ENCODE results near the gene RFLNA.

Gene RFLNA

DNA sequence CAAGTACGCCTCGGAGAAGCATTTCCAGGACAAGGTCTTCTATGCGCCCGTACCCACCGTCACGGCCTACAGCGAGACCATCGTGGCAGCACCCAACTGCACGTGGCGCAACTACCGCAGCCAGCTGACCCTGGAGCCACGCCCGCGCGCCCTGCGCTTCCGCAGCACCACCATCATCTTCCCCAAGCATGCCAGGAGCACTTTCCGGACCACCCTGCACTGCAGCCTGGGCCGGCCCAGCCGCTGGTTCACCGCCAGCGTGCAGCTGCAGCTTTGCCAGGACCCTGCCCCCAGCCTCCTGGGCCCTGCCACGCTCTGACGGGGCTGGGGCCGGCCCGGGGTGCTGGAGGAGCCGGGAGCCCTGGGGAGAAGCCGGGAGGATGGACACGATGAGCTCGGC is 19.3 kb downstream of the RFLNA start:
- H3K4me3 ChIP-seq: no peak overlapping the region
- TF ChIP-seq, protein P1, sequence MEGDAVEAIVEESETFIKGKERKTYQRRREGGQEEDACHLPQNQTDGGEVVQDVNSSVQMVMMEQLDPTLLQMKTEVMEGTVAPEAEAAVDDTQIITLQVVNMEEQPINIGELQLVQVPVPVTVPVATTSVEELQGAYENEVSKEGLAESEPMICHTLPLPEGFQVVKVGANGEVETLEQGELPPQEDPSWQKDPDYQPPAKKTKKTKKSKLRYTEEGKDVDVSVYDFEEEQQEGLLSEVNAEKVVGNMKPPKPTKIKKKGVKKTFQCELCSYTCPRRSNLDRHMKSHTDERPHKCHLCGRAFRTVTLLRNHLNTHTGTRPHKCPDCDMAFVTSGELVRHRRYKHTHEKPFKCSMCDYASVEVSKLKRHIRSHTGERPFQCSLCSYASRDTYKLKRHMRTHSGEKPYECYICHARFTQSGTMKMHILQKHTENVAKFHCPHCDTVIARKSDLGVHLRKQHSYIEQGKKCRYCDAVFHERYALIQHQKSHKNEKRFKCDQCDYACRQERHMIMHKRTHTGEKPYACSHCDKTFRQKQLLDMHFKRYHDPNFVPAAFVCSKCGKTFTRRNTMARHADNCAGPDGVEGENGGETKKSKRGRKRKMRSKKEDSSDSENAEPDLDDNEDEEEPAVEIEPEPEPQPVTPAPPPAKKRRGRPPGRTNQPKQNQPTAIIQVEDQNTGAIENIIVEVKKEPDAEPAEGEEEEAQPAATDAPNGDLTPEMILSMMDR (IDR thresholded peaks at IDR 0.05): no peak
- H3K27ac ChIP-seq: no peak overlapping the region
- no peak for DNase-seq (ENCODE audit: low spot score)

DNA sequence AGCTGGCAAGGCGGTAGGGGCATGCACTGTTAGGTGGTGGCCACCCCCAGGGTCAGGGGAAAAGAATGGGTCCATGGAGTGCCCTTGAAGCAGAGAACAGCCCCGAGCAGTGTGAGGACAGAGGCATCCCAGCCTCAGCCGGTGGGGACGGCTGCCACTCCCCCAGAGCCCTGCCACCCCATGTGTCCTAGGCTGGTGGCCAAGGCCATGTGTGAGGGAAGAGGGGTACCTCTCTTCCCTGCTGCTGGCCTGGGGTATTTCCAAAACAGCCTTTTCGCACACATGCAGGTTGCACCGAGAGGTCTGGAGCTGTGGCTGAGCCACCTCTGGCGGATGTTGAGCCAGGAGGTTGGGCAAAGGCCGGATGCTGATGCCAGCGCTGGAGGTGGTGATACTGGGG is 19.9 kb downstream of the RFLNA start:
- TF ChIP-seq, protein P1 (IDR thresholded peaks at IDR 0.05): no peak
- DNase-seq (ENCODE audit: low spot score): no peak
- H3K4me3 ChIP-seq: no peak overlapping the region

DNA sequence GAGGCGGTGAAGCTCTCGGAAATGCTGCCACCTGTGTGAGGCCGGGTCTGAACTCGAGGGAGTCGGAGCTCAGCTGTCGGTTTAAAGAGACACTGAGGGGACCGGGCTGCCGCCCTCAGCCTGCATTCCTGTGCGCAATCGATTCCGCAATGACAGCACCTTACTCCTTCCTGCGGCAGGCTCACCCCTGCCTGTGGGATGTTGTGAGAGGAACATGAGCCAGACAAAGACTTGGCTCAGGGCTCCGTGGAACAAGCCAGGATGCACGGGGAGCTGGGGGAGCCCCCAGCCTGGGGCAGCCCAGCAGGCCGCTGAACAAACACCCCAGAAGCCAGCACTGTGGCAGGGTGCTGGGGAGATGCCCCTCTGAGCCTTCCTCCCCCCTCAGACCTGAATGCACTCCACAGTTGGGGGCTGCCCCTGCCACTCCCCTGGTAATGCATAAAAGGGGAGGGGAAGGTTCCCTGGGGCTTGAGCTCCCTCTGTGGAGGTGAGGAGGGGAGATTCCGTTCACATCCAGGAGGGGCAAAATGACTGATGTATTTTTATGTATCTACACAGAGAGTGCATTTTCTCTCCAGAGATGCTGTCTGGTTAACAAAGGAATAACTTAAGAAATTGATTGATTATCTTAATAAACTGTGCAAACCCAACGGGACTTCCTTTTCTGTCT is 20.6 kb downstream of the RFLNA start:
- Histone ChIP-seq H3K27ac (no peak overlapping the region), H3K4me3 (no peak overlapping the region)
- TF ChIP-seq, protein P1 (IDR thresholded peaks at IDR 0.05): no peak
- no peak for DNase-seq (ENCODE audit: low spot score)

More for the DNA sequence above, 19.9 kb downstream of the RFLNA start:
- H3K27ac ChIP-seq: no peak overlapping the region

DNA sequence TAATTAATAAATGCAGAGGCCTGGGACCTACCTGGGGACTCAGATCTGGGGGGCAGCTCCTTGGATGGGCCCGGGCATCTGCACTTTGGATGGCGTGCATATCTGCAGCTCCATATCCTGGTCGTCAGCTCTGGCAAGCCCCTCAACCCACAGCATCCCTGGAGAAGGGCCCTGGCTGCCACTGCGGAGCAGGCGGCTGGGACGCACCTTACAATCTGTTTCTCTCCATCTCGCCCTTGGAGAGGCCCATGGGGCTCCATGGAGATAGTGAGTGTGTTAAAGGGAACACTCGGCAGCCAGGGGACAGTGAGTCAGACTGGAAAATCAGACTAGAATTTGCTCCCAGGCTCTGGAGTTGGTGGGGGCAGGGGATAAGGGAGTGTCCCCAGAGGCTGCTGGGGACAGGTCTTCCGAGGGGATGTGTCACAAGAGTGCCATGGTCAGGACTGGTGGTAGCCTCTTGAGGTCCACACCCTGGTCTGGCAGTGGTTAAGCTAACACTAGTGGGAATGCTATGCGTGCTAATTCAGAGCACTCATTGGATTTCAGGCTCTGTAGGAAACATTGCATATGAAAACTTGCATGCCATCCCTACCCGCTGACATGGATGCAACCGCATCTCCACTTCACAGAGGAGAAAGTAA is 21.5 kb downstream of the RFLNA start:
- H3K4me3 ChIP-seq: no peak overlapping the region
- no peak for DNase-seq (ENCODE audit: low spot score)
- no peak overlapping the region for H3K27ac ChIP-seq
- TF ChIP-seq, protein P1 (IDR thresholded peaks at IDR 0.05): no peak

DNA sequence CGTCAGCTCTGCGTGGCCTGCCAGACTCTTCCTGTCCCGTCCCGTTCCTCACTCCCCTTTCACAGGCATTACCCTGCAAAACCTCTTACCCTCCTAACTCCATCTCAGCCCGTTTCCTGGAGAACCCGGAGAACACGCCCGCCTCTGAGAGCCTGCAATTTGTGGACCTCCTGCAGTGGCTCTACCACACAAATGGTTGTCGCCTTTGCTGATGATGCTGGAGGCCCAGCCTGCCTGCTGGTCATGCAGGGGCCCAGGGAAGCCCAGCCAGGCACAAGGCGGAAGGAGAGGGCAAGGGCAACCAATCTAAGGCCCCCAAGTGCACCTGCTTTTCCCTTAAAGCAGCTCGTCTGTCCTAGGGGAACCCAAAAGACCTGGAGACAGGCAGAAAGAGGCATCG is 22.5 kb downstream of the RFLNA start:
- Histone ChIP-seq H3K27ac (no peak overlapping the region), H3K4me3 (no peak overlapping the region)
- DNase-seq (ENCODE audit: low spot score): no peak
- TF ChIP-seq, protein P1 (IDR thresholded peaks at IDR 0.05): no peak

DNA sequence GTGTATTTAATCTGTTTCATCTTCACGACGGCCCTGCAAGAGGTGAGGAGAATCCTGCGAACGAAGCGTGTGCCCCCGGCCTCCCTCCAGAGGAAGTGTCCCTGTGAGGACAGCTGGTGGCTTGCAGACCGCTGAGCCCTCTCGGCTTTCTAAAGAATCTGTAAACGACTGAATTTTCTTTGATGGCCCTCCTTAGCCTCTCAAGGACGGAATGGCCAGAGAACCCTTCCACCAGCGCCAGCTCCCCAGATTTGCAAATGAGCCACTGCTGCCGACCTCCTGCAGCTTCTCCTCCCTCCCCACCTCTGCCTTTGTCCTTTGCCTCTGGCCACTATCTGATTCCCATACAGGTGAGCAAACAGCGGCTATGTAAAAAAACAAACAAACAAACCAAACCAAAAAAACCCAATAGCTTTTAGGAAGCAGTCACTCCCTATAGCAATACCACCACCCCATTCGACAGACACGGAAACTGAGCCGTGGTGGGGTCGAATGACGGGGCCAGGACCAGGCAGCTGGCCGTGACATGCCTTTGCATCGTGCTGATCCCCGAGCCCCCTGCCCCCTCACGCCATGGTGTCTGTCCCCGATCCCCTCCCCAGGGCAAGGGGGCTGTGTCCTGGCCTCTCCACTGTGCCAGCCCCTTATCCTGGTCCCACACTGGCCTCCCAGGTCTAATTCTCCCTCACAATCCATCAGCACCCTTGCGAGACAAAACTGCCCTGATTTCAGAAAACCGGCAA is 23.6 kb downstream of the RFLNA start:
- TF ChIP-seq, protein P1 (IDR thresholded peaks at IDR 0.05): no peak
- Histone ChIP-seq H3K27ac (no peak overlapping the region), H3K4me3 (no peak overlapping the region)
- no peak for DNase-seq (ENCODE audit: low spot score)

Measured in coronary artery (tissue), 2 donors.